ENCODE measurements around the gene VPS8. TPM values are rescaled to one million over a fixed set of nuclear protein-coding genes. Genes with fewer than 3 reads are reported as not detected.

The VPS8 gene
- total RNA-seq, 4 donors from 2014 or later: 23.7 to 61.8 (median 37.1) TPM

DNA sequence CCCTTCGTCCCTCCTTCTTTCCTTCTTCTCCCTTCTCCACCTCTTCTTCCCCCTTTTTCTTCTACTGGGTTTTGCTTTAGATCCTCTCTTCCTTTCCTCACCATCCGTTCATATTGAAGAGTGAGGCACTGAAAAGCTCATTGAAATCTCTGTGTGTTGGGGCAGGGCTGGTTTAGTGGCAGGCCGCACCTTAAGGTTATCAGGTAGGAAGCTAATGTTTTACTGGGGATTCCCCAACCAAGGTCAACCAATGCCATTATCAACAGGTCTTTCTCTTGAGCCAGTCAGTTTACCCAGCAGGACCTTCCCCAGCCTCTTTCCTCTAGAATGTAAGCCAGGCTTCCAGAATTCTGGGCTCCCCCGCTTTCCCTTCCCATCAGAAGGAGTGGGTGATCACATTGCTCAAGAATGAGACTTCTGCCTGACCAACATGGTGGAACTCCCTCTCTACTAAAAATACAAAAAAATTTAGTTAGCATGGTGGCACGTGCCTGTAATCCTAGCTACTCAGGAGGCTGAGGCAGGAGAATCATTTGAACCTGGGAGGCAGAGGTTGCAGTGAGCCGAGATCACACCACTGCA lies 11.5 kb upstream of the VPS8 start:
- Histone ChIP-seq H3K4me3 (no peak overlapping the region), H3K9me3 (no peaks in the 10 kb centered on the region), H3K4me1 (peaks cover 0 to under 1% (median 0%) of the 10 kb centered on the region in 3 donors), H3K27ac (no peak overlapping the region), H3K36me3 (no peaks in the 10 kb centered on the region), H3K27me3 (peaks cover 0 to 35% (median 0%) of the 10 kb centered on the region in 4 donors)
- TF ChIP-seq POLR2A (IDR thresholded peaks at IDR 0.05): no peak
- TF ChIP-seq, protein P1, sequence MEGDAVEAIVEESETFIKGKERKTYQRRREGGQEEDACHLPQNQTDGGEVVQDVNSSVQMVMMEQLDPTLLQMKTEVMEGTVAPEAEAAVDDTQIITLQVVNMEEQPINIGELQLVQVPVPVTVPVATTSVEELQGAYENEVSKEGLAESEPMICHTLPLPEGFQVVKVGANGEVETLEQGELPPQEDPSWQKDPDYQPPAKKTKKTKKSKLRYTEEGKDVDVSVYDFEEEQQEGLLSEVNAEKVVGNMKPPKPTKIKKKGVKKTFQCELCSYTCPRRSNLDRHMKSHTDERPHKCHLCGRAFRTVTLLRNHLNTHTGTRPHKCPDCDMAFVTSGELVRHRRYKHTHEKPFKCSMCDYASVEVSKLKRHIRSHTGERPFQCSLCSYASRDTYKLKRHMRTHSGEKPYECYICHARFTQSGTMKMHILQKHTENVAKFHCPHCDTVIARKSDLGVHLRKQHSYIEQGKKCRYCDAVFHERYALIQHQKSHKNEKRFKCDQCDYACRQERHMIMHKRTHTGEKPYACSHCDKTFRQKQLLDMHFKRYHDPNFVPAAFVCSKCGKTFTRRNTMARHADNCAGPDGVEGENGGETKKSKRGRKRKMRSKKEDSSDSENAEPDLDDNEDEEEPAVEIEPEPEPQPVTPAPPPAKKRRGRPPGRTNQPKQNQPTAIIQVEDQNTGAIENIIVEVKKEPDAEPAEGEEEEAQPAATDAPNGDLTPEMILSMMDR (IDR thresholded peaks at IDR 0.05): no peak
- WGBS, 2 donors: 71 to 82% methylated on average over 5 of the region's 6 CpGs
- no peak for DNase-seq
- intact Hi-C loops (cut with DNase I): no loop called here

- Histone ChIP-seq H3K27me3 (peaks cover 0 to 35% (median 0%) of the 10 kb centered on the region in 4 donors), H3K4me1 (peaks cover 0 to 6% (median 0%) of the 10 kb centered on the region in 3 donors), H3K9me3 (no peaks in the 10 kb centered on the region), H3K4me3 (no peak overlapping the region), H3K27ac (no peak overlapping the region), H3K36me3 (no peaks in the 10 kb centered on the region)
- intact Hi-C loops (cut with DNase I): no loop called here
- DNase-seq: no peak
- 59 to 61% methylated on average over 4 of the region's 4 CpGs for WGBS, 2 donors
- TF ChIP-seq, protein P1 (IDR thresholded peaks at IDR 0.05): no peak
- TF ChIP-seq POLR2A (IDR thresholded peaks at IDR 0.05): no peak
These were observed 10.7 kb upstream of the VPS8 start for GRCh38 chr3:184801241-184801785.

- no peak for TF ChIP-seq POLR2A (IDR thresholded peaks at IDR 0.05)
- TF ChIP-seq, protein P1 (IDR thresholded peaks at IDR 0.05): no peak
- intact Hi-C loops (cut with DNase I): no loop called here
- 92 to 94% methylated on average over 4 of the region's 4 CpGs for WGBS, 2 donors
These were observed 9.8 kb upstream of the VPS8 start for GRCh38 chr3:184802150-184802549.

GRCh38 chr3:184804801-184805200 lies 7.2 kb upstream of the VPS8 start:
- H3K36me3 ChIP-seq: no peaks in the 10 kb centered on the region
- H3K4me1 ChIP-seq: peaks cover 0 to 6% (median 0%) of the 10 kb centered on the region in 3 donors
- H3K4me3 ChIP-seq: no peak overlapping the region
- 40 to 100% methylated on average over 1 of the region's 1 CpG for WGBS, 2 donors
- no peak overlapping the region for H3K27ac ChIP-seq
- TF ChIP-seq, protein P1 (IDR thresholded peaks at IDR 0.05): no peak
- TF ChIP-seq POLR2A (IDR thresholded peaks at IDR 0.05): no peak
- no peak for DNase-seq
- no peaks in the 10 kb centered on the region for H3K9me3 ChIP-seq
- peaks cover 0 to 21% (median 0%) of the 10 kb centered on the region in 4 donors for H3K27me3 ChIP-seq
- intact Hi-C loops (cut with DNase I): no loop called here

More at GRCh38 chr3:184802150-184802549, 9.8 kb upstream of the VPS8 start:
- Histone ChIP-seq H3K36me3 (no peaks in the 10 kb centered on the region), H3K9me3 (no peaks in the 10 kb centered on the region), H3K4me1 (peaks cover 0 to 6% (median 0%) of the 10 kb centered on the region in 3 donors), H3K27me3 (peaks cover 0 to 31% (median 0%) of the 10 kb centered on the region in 4 donors), H3K4me3 (no peak overlapping the region), H3K27ac (no peak overlapping the region)
- DNase-seq: no peak

GRCh38 chr3:184805351-184806038 lies 6.5 kb upstream of the VPS8 start:
- no peak overlapping the region for H3K27ac ChIP-seq
- H3K9me3 ChIP-seq: no peaks in the 10 kb centered on the region
- intact Hi-C loops (cut with DNase I): no loop called here
- no peaks in the 10 kb centered on the region for H3K36me3 ChIP-seq
- DNase-seq: no peak
- no peak overlapping the region for H3K4me3 ChIP-seq
- H3K27me3 ChIP-seq: peaks cover 0 to 16% (median 0%) of the 10 kb centered on the region in 4 donors
- H3K4me1 ChIP-seq: peaks cover 0 to 6% (median 0%) of the 10 kb centered on the region in 3 donors
- TF ChIP-seq, protein P1 (IDR thresholded peaks at IDR 0.05): no peak
- no peak for TF ChIP-seq POLR2A (IDR thresholded peaks at IDR 0.05)
- 59 to 60% methylated on average over 3 of the region's 3 CpGs for WGBS, 2 donors

Data from esophagus squamous epithelium (tissue), 5 donors.